ENCODE data around the gene COL10A1. TPM values are rescaled to one million over a fixed set of nuclear protein-coding genes. Genes with fewer than 3 reads are reported as not detected.

COL10A1 gene
- total and polyA plus RNA-seq, 10 of the 15 experiments (the other 5 are each of a cell fraction or from before 2014, with no cell fraction given): 0.02 to 0.33 (median 0.06) TPM; not detected in 5

- WGBS (ENCODE audit: insufficient coverage, insufficient replicate concordance, low lambda C conversion rate, missing lambda C conversion rate): 21% methylated on average over 5 of the region's 5 CpGs
- H3K9ac ChIP-seq (ENCODE audit: control insufficient read depth, insufficient read depth, low read length): no peak overlapping the region
- peaks cover 0 to 4% of the 10 kb centered on the region in 2 experiments; a peak in 1 of 4 replicates for H3K36me3 ChIP-seq (ENCODE audit: control insufficient read depth in 2 of 2, insufficient read depth in 2 of 2, low read length in 1 of 2)
- H3K4me1 ChIP-seq (ENCODE audit: control insufficient read depth, insufficient read depth, low read length): no peaks in the 10 kb centered on the region
- no peaks in the 10 kb centered on the region for H3K79me2 ChIP-seq (ENCODE audit: control insufficient read depth, insufficient read depth, low read length)
- intact Hi-C loops (cut with micrococcal nuclease; ENCODE audit: unreplicated experiment): no loop called here
- FAIRE-seq: no peak
- no peaks in the 10 kb centered on the region for H3K27me3 ChIP-seq (replicated peaks in 1 of 2; ENCODE audit: control insufficient read depth in 2 of 2, insufficient read depth in 2 of 2, low read length in 1 of 2)
- in situ Hi-C loops (cut with MboI): no loop called here
- CTCF ChIA-PET: interaction anchor here (1.1 to 3.4 kb wide), 2 partner anchors 25 to 50 kb away, joined by 3 to 19 read pairs; no protein-coding TSS in a partner anchor
- no peak overlapping the region for H3K4me3 ChIP-seq
- POLR2A ChIA-PET: no interaction called here
- H3K9me3 ChIP-seq (replicated peaks; ENCODE audit: control insufficient read depth, insufficient read depth, low read length): no peaks in the 10 kb centered on the region
- RAD21 ChIA-PET (ENCODE audit: unreplicated experiment): no interaction called here
- H3K4me2 ChIP-seq (ENCODE audit: control insufficient read depth, insufficient read depth): no peak overlapping the region
- no peak overlapping the region for H3K27ac ChIP-seq (ENCODE audit: control insufficient read depth, insufficient read depth)
- TF ChIP-seq YBX1 (IDR thresholded peaks at IDR 0.05): no peak
- TF ChIP-seq NFYB (IDR thresholded peaks at IDR 0.05; ENCODE audit: insufficient read depth, low read depth, low read length): no peak
- no peak for TF ChIP-seq CBX5 (IDR thresholded peaks at IDR 0.05; ENCODE audit: low read depth)
- no peak for TF ChIP-seq ZBTB40 (IDR thresholded peaks at IDR 0.05; ENCODE audit: borderline replicate concordance)
- TF ChIP-seq NBN (IDR thresholded peaks at IDR 0.05): no peak
- no peak for TF ChIP-seq SREBF2 (IDR thresholded peaks at IDR 0.05; ENCODE audit: low read length)
- TF ChIP-seq HSF1 (IDR thresholded peaks at IDR 0.05; ENCODE audit: low read depth, low read length): no peak
- no peak for TF ChIP-seq CEBPB (IDR thresholded peaks at IDR 0.05; ENCODE audit: borderline replicate concordance in 1 of 2, low read depth in 2 of 2, low read length in 2 of 2)
- no peak for TF ChIP-seq CTCF (IDR thresholded peaks at IDR 0.05 in 2 of 3, conservative IDR thresholded peaks at IDR 0.05 in 1 of 3; ENCODE audit: control insufficient read depth in 2 of 3, extremely low read depth in 1 of 3, insufficient read depth in 1 of 3, low read depth in 3 of 3, low read length in 3 of 3)
- TF ChIP-seq BHLHE40 (IDR thresholded peaks at IDR 0.05; ENCODE audit: borderline replicate concordance in 1 of 2, low read depth in 2 of 2, low read length in 1 of 2): no peak
- TF ChIP-seq SMARCA5 (IDR thresholded peaks at IDR 0.05): no peak
- no peak for TF ChIP-seq CHD4 (IDR thresholded peaks at IDR 0.05)
- TF ChIP-seq CREB1 (IDR thresholded peaks at IDR 0.05; ENCODE audit: low read depth): no peak
- no peak for TF ChIP-seq ESRRA (IDR thresholded peaks at IDR 0.05; ENCODE audit: low read length)
- no peak for TF ChIP-seq RCOR1 (conservative IDR thresholded peaks at IDR 0.05; ENCODE audit: low read depth, low read length)
- no peak for TF ChIP-seq POLR2AphosphoS5 (IDR thresholded peaks at IDR 0.05; ENCODE audit: low read length)
- no peak for TF ChIP-seq TAF1 (IDR thresholded peaks at IDR 0.05; ENCODE audit: borderline replicate concordance, low read depth, low read length)
- TF ChIP-seq ATF3 (IDR thresholded peaks at IDR 0.05; ENCODE audit: borderline replicate concordance, extremely low read depth, low read depth, low read length): no peak
- TF ChIP-seq BMI1 (IDR thresholded peaks at IDR 0.05; ENCODE audit: borderline replicate concordance): no peak
- SMC1A ChIA-PET (ENCODE audit: uncharacterized antibody, unreplicated experiment): no interaction called here
- DNase-seq (ENCODE audit: low read depth, low spot score): no peak
- H2AFZ ChIP-seq (ENCODE audit: control insufficient read depth, low read depth, low read length): no peak overlapping the region
- ATAC-seq: no peak
- no peaks in the 10 kb centered on the region for H4K20me1 ChIP-seq (ENCODE audit: control insufficient read depth, insufficient read depth)
- BruUV-seq (replicated peaks): no TSS peak
These were observed 11.0 kb upstream of the COL10A1 start for GRCh38 chr6:116136933-116137340.
